Measurements from ENCODE around the gene JAKMIP2. TPM values are rescaled to one million over a fixed set of nuclear protein-coding genes. Genes with fewer than 3 reads are reported as not detected.
"Not testable (repeated sequence)": the region's sequence is repeated elsewhere in the genome, so short reads cannot be mapped to it uniquely, and the experiment has no call there.

Gene JAKMIP2
- total and polyA plus RNA-seq, 2 donors (not counting 3 experiments of a cell fraction or from before 2014, with no cell fraction given), result not detected

GRCh38 chr5:147731431-147732290, 50.9 kb downstream of the JAKMIP2 start:
- Histone ChIP-seq H2AFZ (ENCODE audit: low read depth, low read length) (no peak overlapping the region), H3K9me1 (replicated peaks; ENCODE audit: control insufficient read depth, extremely low read depth, insufficient read depth, low read length) (no peaks in the 10 kb centered on the region), H3K9me3 (replicated peaks; ENCODE audit: control insufficient read depth, insufficient read depth, low read length) (no peaks in the 10 kb centered on the region), H3K27me3 (ENCODE audit: control insufficient read depth in 2 of 2, insufficient read depth in 2 of 2, low read length in 2 of 2) (no peaks in the 10 kb centered on the region), H3K4me3 (replicated peaks in 1 of 3; ENCODE audit: insufficient read depth in 1 of 3, low read depth in 1 of 3, low read length in 3 of 3) (no peak overlapping the region), H3K79me2 (ENCODE audit: control insufficient read depth, insufficient read depth, low read length) (no peaks in the 10 kb centered on the region), H3K4me1 (ENCODE audit: control insufficient read depth, extremely low read depth, insufficient read depth, low read length) (no peaks in the 10 kb centered on the region), H3K4me2 (ENCODE audit: insufficient read depth, low read length) (no peak overlapping the region), H3K36me3 (ENCODE audit: control insufficient read depth in 2 of 2, extremely low read depth in 1 of 2, insufficient read depth in 2 of 2, low read length in 2 of 2) (no peaks in the 10 kb centered on the region), H3K27ac (ENCODE audit: insufficient read depth, low read depth, low read length) (no peak overlapping the region), H3K9ac (replicated peaks; ENCODE audit: extremely low read depth, insufficient read depth, low read length) (no peak overlapping the region), H4K20me1 (replicated peaks; ENCODE audit: control insufficient read depth, extremely low read depth, insufficient read depth, low read length) (no peaks in the 10 kb centered on the region)
- BruUV-seq (replicated peaks), result no TSS peak
- no peak for FAIRE-seq
- POLR2A ChIA-PET, result no interaction called here
- CTCF ChIA-PET, result no interaction called here
- DNase-seq (ENCODE audit: low read depth, low spot score), result no peak
- intact Hi-C loops (cut with micrococcal nuclease) (no loop called here), dilution Hi-C loops (cut with MboI; ENCODE audit: extremely low pct_ligation_motif_present, low sequenced_read_pairs) (no loop called here)
- no peak for TF ChIP-seq MAX (IDR thresholded peaks at IDR 0.05; ENCODE audit: insufficient read depth, insufficient read length)

- H3K79me2 ChIP-seq (ENCODE audit: control insufficient read depth, insufficient read depth, low read length), result no peaks in the 10 kb centered on the region
- H3K4me3 ChIP-seq (replicated peaks in 1 of 3; ENCODE audit: insufficient read depth in 1 of 3, low read depth in 1 of 3, low read length in 3 of 3), result no peak overlapping the region
- no peak for DNase-seq (ENCODE audit: low read depth, low spot score)
- TF ChIP-seq CTCF (IDR thresholded peaks at IDR 0.05; ENCODE audit: extremely low read depth in 1 of 2, insufficient read depth in 1 of 2, low read depth in 1 of 2, low read length in 2 of 2) (no peak), FOS (IDR thresholded peaks at IDR 0.05; ENCODE audit: borderline replicate concordance, insufficient read depth, low read length) (no peak), MYC (IDR thresholded peaks at IDR 0.05; ENCODE audit: low read depth, low read length) (no peak), MAX (IDR thresholded peaks at IDR 0.05; ENCODE audit: insufficient read depth, insufficient read length) (no peak), POLR2AphosphoS5 (IDR thresholded peaks at IDR 0.05; ENCODE audit: insufficient read depth, low read depth, low read length) (no peak)
- no peak for FAIRE-seq
- no peaks in the 10 kb centered on the region for H3K36me3 ChIP-seq (ENCODE audit: control insufficient read depth in 2 of 2, extremely low read depth in 1 of 2, insufficient read depth in 2 of 2, low read length in 2 of 2)
- BruUV-seq (replicated peaks), result no TSS peak
- H3K9ac ChIP-seq (replicated peaks; ENCODE audit: extremely low read depth, insufficient read depth, low read length), result no peak overlapping the region
- intact Hi-C loops (cut with micrococcal nuclease), result no loop called here
- ChIA-PET POLR2A (no interaction called here), CTCF (no interaction called here)
- H3K4me1 ChIP-seq (ENCODE audit: control insufficient read depth, extremely low read depth, insufficient read depth, low read length), result no peaks in the 10 kb centered on the region
- dilution Hi-C loops (cut with MboI; ENCODE audit: extremely low pct_ligation_motif_present, low sequenced_read_pairs), result no loop called here
- H3K9me1 ChIP-seq (replicated peaks; ENCODE audit: control insufficient read depth, extremely low read depth, insufficient read depth, low read length), result no peaks in the 10 kb centered on the region
- H3K27ac ChIP-seq (ENCODE audit: insufficient read depth, low read depth, low read length), result no peak overlapping the region
- no peaks in the 10 kb centered on the region for H3K27me3 ChIP-seq (ENCODE audit: control insufficient read depth in 2 of 2, insufficient read depth in 2 of 2, low read length in 2 of 2)
- H3K9me3 ChIP-seq (replicated peaks; ENCODE audit: control insufficient read depth, insufficient read depth, low read length), result no peaks in the 10 kb centered on the region
- no peak overlapping the region for H3K4me2 ChIP-seq (ENCODE audit: insufficient read depth, low read length)
- H4K20me1 ChIP-seq (replicated peaks; ENCODE audit: control insufficient read depth, extremely low read depth, insufficient read depth, low read length), result no peaks in the 10 kb centered on the region
- H2AFZ ChIP-seq (ENCODE audit: low read depth, low read length), result no peak overlapping the region
Observed at GRCh38 chr5:147727200-147727599, 55.3 kb downstream of the JAKMIP2 start.

- H3K9me3 ChIP-seq (replicated peaks; ENCODE audit: control insufficient read depth, insufficient read depth, low read length); H3K27ac ChIP-seq (ENCODE audit: insufficient read depth, low read depth, low read length); dilution Hi-C loops (cut with MboI; ENCODE audit: extremely low pct_ligation_motif_present, low sequenced_read_pairs); H4K20me1 ChIP-seq (replicated peaks; ENCODE audit: control insufficient read depth, extremely low read depth, insufficient read depth, low read length); H3K4me2 ChIP-seq (ENCODE audit: insufficient read depth, low read length); BruUV-seq (replicated peaks); H3K79me2 ChIP-seq (ENCODE audit: control insufficient read depth, insufficient read depth, low read length); FAIRE-seq; intact Hi-C loops (cut with micrococcal nuclease); H3K27me3 ChIP-seq (ENCODE audit: control insufficient read depth in 2 of 2, insufficient read depth in 2 of 2, low read length in 2 of 2); POLR2A ChIA-PET; H3K9ac ChIP-seq (replicated peaks; ENCODE audit: extremely low read depth, insufficient read depth, low read length); H3K36me3 ChIP-seq (ENCODE audit: control insufficient read depth in 2 of 2, extremely low read depth in 1 of 2, insufficient read depth in 2 of 2, low read length in 2 of 2); H2AFZ ChIP-seq (ENCODE audit: low read depth, low read length); H3K4me1 ChIP-seq (ENCODE audit: control insufficient read depth, extremely low read depth, insufficient read depth, low read length); H3K4me3 ChIP-seq (replicated peaks in 1 of 3; ENCODE audit: insufficient read depth in 1 of 3, low read depth in 1 of 3, low read length in 3 of 3); H3K9me1 ChIP-seq (replicated peaks; ENCODE audit: control insufficient read depth, extremely low read depth, insufficient read depth, low read length); CTCF ChIA-PET; DNase-seq (ENCODE audit: low read depth, low spot score): not testable (repeated sequence)
Observed at GRCh38 chr5:147721191-147721960, 61.2 kb downstream of the JAKMIP2 start.
